GM12874 (cell line): ENCODE data around the gene OR2T10.
"Not testable (repeated sequence)": the region's sequence is repeated elsewhere in the genome, so short reads cannot be mapped to it uniquely, and the experiment has no call there.

ENCODE experiments used
- CTCF ChIP-seq: IDR thresholded peaks from 2 replicates; pipeline ENCODE4 v1.5.1; 2011; ENCODE audit warnings: low read depth, mild to moderate bottlenecking, control low read depth, low read length, moderate library complexity; ENCODE audit not compliant: insufficient read depth

The OR2T10 gene

DNA sequence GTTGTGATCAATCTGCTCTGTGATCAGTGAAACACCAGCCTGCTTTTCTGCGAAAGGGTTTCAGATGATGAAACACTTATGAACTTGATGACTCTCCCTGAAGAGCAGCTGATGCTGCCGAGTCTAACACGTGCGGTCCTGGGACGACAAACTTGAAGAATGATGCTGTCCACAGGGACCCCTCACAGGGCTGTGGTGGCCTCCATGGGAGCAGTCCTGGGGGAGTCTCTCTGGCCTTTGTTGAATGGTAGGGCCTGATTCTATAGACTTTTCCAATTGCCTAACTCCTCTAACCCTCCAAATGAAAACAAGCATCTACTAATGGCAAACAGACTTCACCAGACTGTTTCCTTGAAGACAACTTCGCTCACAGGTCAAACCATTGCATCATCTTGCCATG is at the start of gene OR2T10:
Gene OR2T10 (minus strand): TSS at position 112 of the 400 bp plus-strand sequence. CDS start 3,932 bp downstream, outside the sequence.
- no peak for TF ChIP-seq CTCF

DNA sequence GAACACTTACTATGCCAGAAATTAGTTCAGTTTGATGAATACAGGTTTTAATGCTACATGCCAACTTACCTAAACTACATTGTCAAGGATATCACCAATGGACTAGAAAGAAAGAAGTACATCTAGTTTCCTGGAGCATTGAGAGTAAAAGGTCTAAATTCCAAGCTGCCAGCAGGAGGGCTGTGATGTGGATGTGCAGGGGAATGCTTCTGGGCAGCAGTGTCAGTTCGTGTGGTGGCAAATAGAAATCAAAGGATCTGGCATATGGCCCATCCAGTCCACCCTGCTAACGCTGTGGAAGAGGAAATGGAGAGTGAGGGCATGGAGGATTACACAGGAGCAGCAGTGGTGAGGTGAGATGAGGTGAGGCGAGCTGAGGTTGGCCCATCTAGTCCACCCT is 47.7 kb upstream of the OR2T10 start, which contains the start of gene OR2T35:
Gene OR2T35 (minus strand): TSS at position 101 of the 400 bp plus-strand sequence. CDS start 6,020 bp downstream, outside the sequence.
- not testable (repeated sequence) for TF ChIP-seq CTCF

DNA sequence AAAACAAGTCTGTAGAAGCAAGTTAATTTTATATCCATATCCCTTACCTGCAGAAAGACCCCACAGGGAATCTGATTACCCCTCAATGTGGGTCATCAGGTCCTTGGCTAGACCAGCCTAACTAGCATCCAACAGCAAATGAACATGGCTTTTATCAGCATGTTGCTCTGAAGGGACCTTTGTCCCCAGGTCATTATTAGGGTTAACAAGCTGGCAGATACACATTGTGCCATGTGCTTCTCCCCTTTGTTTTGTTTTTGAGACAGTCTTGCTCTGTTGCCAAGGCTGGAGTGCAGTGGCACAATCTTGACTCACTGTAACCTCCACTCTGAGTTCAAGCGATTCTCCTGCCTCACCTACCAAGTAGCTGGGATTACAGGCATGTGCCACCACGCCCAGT is 37.5 kb upstream of the OR2T10 start, which contains the start of gene OR2T11:
Gene OR2T11 (minus strand): TSS at position 101 of the 400 bp plus-strand sequence. CDS start 7,963 bp downstream, outside the sequence.
- TF ChIP-seq CTCF: not testable (repeated sequence)

GRCh38 chr1:248631354-248632008 is 34.0 kb upstream of the OR2T10 start:
- TF ChIP-seq CTCF: no peak

- TF ChIP-seq CTCF: no peak
Observed at GRCh38 chr1:248630551-248630950, 33.1 kb upstream of the OR2T10 start.

DNA sequence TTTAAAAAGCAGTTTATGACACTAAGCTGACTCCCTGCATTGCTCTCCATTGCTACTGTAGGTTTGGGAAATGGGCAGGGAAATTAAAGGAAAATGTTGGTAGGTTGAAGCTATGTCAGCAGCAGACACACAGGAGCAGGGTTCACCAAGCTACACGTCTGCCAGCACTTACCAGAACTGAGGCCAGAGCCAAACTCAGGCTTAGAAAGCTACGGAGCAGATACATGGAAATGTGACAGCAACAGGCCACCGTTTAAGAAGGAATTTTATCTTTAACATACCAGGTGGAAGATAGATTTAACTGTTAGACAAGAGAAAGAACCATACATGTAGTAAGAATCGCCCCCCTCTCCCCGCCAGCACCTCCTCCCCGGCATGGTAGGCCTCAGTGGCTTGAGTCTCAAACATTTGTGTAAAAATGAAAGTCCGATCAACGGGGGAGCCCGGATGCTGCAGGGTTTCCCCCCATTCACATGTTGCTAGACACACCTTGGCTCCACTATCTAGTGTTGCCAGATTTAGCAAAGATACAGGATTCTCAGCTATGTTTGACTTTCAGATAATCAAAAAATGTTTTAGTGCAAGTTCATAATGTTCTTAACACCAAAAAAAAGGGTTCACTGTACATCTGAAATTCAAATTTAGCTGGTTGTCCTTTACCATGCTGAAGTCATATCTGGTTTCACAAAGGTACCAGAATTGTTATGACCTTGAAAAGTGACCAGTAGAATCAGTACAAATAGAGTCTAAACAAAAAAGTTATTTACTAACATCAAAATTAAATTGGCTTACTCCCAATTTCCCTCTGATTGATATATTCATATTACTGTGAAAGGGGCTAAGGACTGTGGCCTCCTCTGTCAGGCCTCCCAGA is 30.7 kb upstream of the OR2T10 start:
- no peak for TF ChIP-seq CTCF

DNA sequence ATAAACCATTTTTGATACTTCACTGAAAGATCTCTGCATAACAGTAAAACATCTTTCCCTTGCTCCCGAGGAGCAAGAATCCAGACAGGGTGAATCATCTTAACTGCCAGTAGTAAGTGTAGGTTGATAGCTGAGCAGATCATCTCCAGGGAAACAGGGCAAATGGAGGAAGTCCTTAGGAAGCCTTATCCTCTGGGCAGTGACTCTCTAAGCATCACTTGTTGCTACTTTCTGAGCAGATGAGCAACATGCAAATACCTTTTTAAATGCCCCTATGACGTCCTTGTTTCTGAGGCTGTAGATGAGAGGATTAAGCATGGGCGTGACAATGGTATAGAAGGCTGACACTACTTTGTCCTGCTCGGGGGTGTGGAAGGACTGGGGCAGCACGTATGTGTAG is 28.5 kb upstream of the OR2T10 start:
- TF ChIP-seq CTCF: no peak
